HepG2 (cell line): Measurements from ENCODE around the gene SRXN1. TPM values are rescaled to one million over a fixed set of nuclear protein-coding genes. Genes with fewer than 3 reads are reported as not detected.

Source experiments
- ATF5 ChIP-seq: sonication (generic); formaldehyde crosslinking; IDR thresholded peaks from 2 replicates; pipeline ENCODE4 v1.4.0; 2020; ENCODE audit warnings: mild to moderate bottlenecking, low read depth, missing genetic modification reagents
- CCAR2 ChIP-seq: fragments of 200-400 bp; formaldehyde crosslinking; optimal IDR thresholded peaks from 2 replicates; pipeline ENCODE3; 2018; ENCODE audit warnings: low read depth, mild to moderate bottlenecking, low read length, moderate library complexity
- FOXA3 ChIP-seq: IDR thresholded peaks from 2 replicates; pipeline ENCODE4 v1.6.1; 2016; ENCODE audit warnings: missing genetic modification reagents, missing compliant biosample characterization
- GATAD1 ChIP-seq: IDR thresholded peaks from 2 replicates; pipeline ENCODE4 v1.6.1; 2016; ENCODE audit warnings: missing genetic modification reagents, missing compliant biosample characterization
- GRHL1 ChIP-seq: sonication (generic); formaldehyde crosslinking; conservative IDR thresholded peaks from 2 replicates; pipeline ENCODE4 v1.8.0; 2022; ENCODE audit warnings: missing genetic modification reagents
- HNF4A ChIP-seq: sonication (generic); formaldehyde crosslinking; IDR thresholded peaks from 2 replicates; pipeline ENCODE4 v1.4.0; 2020; ENCODE audit warnings: missing genetic modification reagents
- HOXA9 ChIP-seq: sonication (generic); formaldehyde crosslinking; IDR thresholded peaks from 2 replicates; pipeline ENCODE4 v1.8.1; 2022; ENCODE audit warnings: missing genetic modification reagents, mild to moderate bottlenecking, moderate library complexity, borderline replicate concordance
- NFIB ChIP-seq: sonication (generic); formaldehyde crosslinking; IDR thresholded peaks from 2 replicates; pipeline ENCODE4 v1.9.0; 2021; ENCODE audit warnings: missing genetic modification reagents, mild to moderate bottlenecking, borderline replicate concordance
- NFYC ChIP-seq: IDR thresholded peaks from 2 replicates; pipeline ENCODE4 v1.6.1; 2016; ENCODE audit warnings: missing genetic modification reagents, missing compliant biosample characterization
- PBX2 ChIP-seq: IDR thresholded peaks from 2 replicates; pipeline ENCODE4 v1.6.1; 2016; ENCODE audit warnings: control low read depth
- RAD21 ChIP-seq: fragments of 450-650 bp; formaldehyde crosslinking; IDR thresholded peaks from 2 replicates; pipeline ENCODE4 v1.5.0; 2020; ENCODE audit warnings: mild to moderate bottlenecking
- REPIN1 ChIP-seq: sonication (generic); formaldehyde crosslinking; IDR thresholded peaks from 2 replicates; pipeline ENCODE4 v1.8.0; 2022; ENCODE audit warnings: missing genetic modification reagents, low read depth, mild to moderate bottlenecking, borderline replicate concordance
- SAP130 ChIP-seq: IDR thresholded peaks from 2 replicates; pipeline ENCODE4 v1.6.1; 2016; ENCODE audit warnings: low read depth
- SIN3B ChIP-seq: fragments of 150-350 bp; IDR thresholded peaks from 2 replicates; pipeline ENCODE4 v1.6.1; 2014; ENCODE audit warnings: low read length
- U2AF2 ChIP-seq: fragments of 200-400 bp; formaldehyde crosslinking; IDR thresholded peaks from 2 replicates; pipeline ENCODE4 v1.6.1; 2017; ENCODE audit warnings: low read depth, mild to moderate bottlenecking, low read length
- YEATS2 ChIP-seq: sonication (generic); formaldehyde crosslinking; IDR thresholded peaks from 2 replicates; pipeline ENCODE4 v1.4.0; 2020; ENCODE audit warnings: missing genetic modification reagents, borderline replicate concordance
- ZFP90 ChIP-seq: sonication (generic); formaldehyde crosslinking; IDR thresholded peaks from 2 replicates; pipeline ENCODE4 v1.8.0; 2022; ENCODE audit warnings: missing genetic modification reagents, mild to moderate bottlenecking, inconsistent platforms, borderline replicate concordance
- ZNF251 ChIP-seq: sonication (generic); formaldehyde crosslinking; IDR thresholded peaks from 2 replicates; pipeline ENCODE4 v1.9.0; 2021; ENCODE audit warnings: mild to moderate bottlenecking, missing genetic modification reagents
- ZNF343 ChIP-seq: sonication (generic); formaldehyde crosslinking; IDR thresholded peaks from 2 replicates; pipeline ENCODE4 v1.4.0; 2020; ENCODE audit warnings: mild to moderate bottlenecking, missing genetic modification reagents
- ZSCAN5A ChIP-seq: sonication (generic); formaldehyde crosslinking; IDR thresholded peaks from 2 replicates; pipeline ENCODE4 v1.8.0; 2022; ENCODE audit warnings: mild to moderate bottlenecking, missing genetic modification reagents, borderline replicate concordance
- polyA plus RNA-seq, 8 experiments: library from polyadenylated mRNA; depleted of rRNA in 3 of 8; stranded (reverse) in 7 of 8; unstranded in 1 of 8; fragments of >200 nt; fragmentation: Illumina TruSeq in 4 of 8; extraction: Trizol in 4 of 8; gene quantifications; 2 replicates each; pipeline versions ENCODE4 v1.2.1 to v1.2.3, GENCODE V29; 2011 to 2016; ENCODE audit warnings: low read depth in 4 of 8, missing spikeins in 1 of 8, mixed read lengths in 1 of 8; ENCODE audit not compliant: insufficient read depth in 1 of 8
- total RNA-seq, 5 experiments: library from RNA; depleted of rRNA; stranded (reverse); fragments of >200 nt; fragmentation: Illumina TruSeq; extraction: Trizol; gene quantifications; 2 replicates each; pipeline ENCODE4 v1.2.3, GENCODE V29; 2016; ENCODE audit warnings: low read depth in 1 of 5

Gene SRXN1
- total and polyA plus RNA-seq, 2 of the 13 experiments (the other 11 are each of a cell fraction or from before 2014, with no cell fraction given), result 29.9 to 87.7 TPM

GRCh38 chr20:653590-654416, 803 bp upstream of the SRXN1 start (continued):
- 0 out of 2 replicates have a peak, but pooled peaks have one; percentile 67 for TF ChIP-seq ZNF251 (CRISPR knock-in tag)
- no peak for TF ChIP-seq HOXA9
- TF ChIP-seq U2AF2, result 0 out of 2 replicates have a peak, but pooled peaks have one; percentile 63
- TF ChIP-seq FOXA3 (CRISPR knock-in tag), result 0 out of 2 replicates have a peak, but pooled peaks have one; percentile 33
- peak; percentile 69 for TF ChIP-seq HNF4A (CRISPR knock-in tag)
- no peak for TF ChIP-seq YEATS2
- no peak for TF ChIP-seq RAD21
- TF ChIP-seq GRHL1, result no peak; the same call in 1 of the 2 replicates
- TF ChIP-seq ZFP90, result peak; percentile 4; the same call in 1 of the 2 replicates
- TF ChIP-seq CCAR2, result no peak
- TF ChIP-seq GATAD1 (CRISPR knock-in tag), result no peak
- TF ChIP-seq NFIB (CRISPR knock-in tag), result no peak
- no peak for TF ChIP-seq NFYC
- TF ChIP-seq SIN3B, result no peak
- no peak for TF ChIP-seq PBX2 (CRISPR knock-in tag)
- no peak for TF ChIP-seq ZSCAN5A
- peak; percentile 79; the same call in 1 of the 2 replicates for TF ChIP-seq ATF5 (CRISPR knock-in tag)
- TF ChIP-seq SAP130 (CRISPR knock-in tag), result peak; percentile 37; the same call in 1 of the 2 replicates
- TF ChIP-seq REPIN1 (CRISPR knock-in tag), result peak; percentile 66
- 0 out of 2 replicates have a peak, but pooled peaks have one; percentile 53 for TF ChIP-seq ZNF343 (CRISPR knock-in tag)
